HL-60 (cell line): Measurements from ENCODE around the gene COTL1.

Experiments
- DNase-seq, 2 experiments: peaks; one replicate each; pipeline ENCODE4 v3.0.0-alpha.2; 2010 to 2020; ENCODE audit warnings: low read depth in 1 of 2, low spot score in 1 of 2
- H3K27ac ChIP-seq: fragments of 250-450 bp; sonication (Bioruptor Pico); replicated peaks from 2 replicates; pipeline ENCODE4 v1.5.1; 2020; ENCODE audit warnings: mild to moderate bottlenecking, moderate library complexity
- H3K27me3 ChIP-seq: fragments of 250-450 bp; sonication (Bioruptor Pico); 2 replicates; pipeline ENCODE4 v1.5.1; 2021; ENCODE audit warnings: mild to moderate bottlenecking, moderate library complexity; ENCODE audit not compliant: insufficient read depth, poor library complexity, severe bottlenecking
- H3K4me3 ChIP-seq: replicated peaks from 2 replicates; pipeline ENCODE4 v1.5.1; 2011; ENCODE audit warnings: mild to moderate bottlenecking, control low read depth, low read length; ENCODE audit not compliant: insufficient read depth
- GABPA ChIP-seq: IDR thresholded peaks from 2 replicates; pipeline ENCODE4 v1.6.1; 2012; ENCODE audit warnings: low read depth
- POLR2AphosphoS5 ChIP-seq: IDR thresholded peaks from 2 replicates; pipeline ENCODE4 v1.6.1; 2012; ENCODE audit warnings: low read depth
- SPI1 ChIP-seq: IDR thresholded peaks from 2 replicates; pipeline ENCODE4 v1.6.1; 2012; ENCODE audit warnings: low read depth, mild to moderate bottlenecking, borderline replicate concordance
- TF ChIP-seq, protein P1 (sequence below): IDR thresholded peaks from 2 replicates; pipeline ENCODE4 v1.6.1; 2012; ENCODE audit warnings: low read depth; ENCODE audit not compliant: insufficient replicate concordance
- TF ChIP-seq, protein P2 (sequence below): IDR thresholded peaks from one replicate; pipeline ENCODE4 v1.5.1; 2011; ENCODE audit warnings: low read length, control low read depth, inconsistent platforms; ENCODE audit not compliant: insufficient read depth

The COTL1 gene

DNA sequence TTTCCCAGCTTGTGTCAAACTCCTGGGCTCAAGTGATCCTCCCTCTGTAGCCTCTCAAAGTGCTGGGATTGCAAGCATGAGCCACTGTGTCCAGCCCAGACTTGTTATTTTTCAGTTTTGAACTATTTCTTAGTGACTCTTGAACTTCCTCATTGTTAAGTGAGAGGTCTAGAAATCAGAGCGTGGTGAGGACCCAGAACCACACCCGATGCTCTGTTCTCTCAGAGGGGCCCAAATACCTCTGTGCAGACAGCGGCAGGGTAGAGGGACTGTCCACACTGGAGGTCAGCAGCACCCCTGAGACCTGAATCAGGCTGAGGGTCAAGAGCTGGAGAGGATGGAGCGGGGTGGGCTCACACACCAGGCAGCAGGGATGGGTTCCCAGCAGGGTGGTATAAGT is 65.7 kb downstream of the COTL1 start:
- TF ChIP-seq POLR2AphosphoS5 (no peak), GABPA (no peak), SPI1 (no peak)
- TF ChIP-seq, protein P1, sequence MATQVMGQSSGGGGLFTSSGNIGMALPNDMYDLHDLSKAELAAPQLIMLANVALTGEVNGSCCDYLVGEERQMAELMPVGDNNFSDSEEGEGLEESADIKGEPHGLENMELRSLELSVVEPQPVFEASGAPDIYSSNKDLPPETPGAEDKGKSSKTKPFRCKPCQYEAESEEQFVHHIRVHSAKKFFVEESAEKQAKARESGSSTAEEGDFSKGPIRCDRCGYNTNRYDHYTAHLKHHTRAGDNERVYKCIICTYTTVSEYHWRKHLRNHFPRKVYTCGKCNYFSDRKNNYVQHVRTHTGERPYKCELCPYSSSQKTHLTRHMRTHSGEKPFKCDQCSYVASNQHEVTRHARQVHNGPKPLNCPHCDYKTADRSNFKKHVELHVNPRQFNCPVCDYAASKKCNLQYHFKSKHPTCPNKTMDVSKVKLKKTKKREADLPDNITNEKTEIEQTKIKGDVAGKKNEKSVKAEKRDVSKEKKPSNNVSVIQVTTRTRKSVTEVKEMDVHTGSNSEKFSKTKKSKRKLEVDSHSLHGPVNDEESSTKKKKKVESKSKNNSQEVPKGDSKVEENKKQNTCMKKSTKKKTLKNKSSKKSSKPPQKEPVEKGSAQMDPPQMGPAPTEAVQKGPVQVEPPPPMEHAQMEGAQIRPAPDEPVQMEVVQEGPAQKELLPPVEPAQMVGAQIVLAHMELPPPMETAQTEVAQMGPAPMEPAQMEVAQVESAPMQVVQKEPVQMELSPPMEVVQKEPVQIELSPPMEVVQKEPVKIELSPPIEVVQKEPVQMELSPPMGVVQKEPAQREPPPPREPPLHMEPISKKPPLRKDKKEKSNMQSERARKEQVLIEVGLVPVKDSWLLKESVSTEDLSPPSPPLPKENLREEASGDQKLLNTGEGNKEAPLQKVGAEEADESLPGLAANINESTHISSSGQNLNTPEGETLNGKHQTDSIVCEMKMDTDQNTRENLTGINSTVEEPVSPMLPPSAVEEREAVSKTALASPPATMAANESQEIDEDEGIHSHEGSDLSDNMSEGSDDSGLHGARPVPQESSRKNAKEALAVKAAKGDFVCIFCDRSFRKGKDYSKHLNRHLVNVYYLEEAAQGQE = no peak
- TF ChIP-seq, protein P2, sequence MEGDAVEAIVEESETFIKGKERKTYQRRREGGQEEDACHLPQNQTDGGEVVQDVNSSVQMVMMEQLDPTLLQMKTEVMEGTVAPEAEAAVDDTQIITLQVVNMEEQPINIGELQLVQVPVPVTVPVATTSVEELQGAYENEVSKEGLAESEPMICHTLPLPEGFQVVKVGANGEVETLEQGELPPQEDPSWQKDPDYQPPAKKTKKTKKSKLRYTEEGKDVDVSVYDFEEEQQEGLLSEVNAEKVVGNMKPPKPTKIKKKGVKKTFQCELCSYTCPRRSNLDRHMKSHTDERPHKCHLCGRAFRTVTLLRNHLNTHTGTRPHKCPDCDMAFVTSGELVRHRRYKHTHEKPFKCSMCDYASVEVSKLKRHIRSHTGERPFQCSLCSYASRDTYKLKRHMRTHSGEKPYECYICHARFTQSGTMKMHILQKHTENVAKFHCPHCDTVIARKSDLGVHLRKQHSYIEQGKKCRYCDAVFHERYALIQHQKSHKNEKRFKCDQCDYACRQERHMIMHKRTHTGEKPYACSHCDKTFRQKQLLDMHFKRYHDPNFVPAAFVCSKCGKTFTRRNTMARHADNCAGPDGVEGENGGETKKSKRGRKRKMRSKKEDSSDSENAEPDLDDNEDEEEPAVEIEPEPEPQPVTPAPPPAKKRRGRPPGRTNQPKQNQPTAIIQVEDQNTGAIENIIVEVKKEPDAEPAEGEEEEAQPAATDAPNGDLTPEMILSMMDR = no peak
- no peak overlapping the region for H3K27ac ChIP-seq
- H3K4me3 ChIP-seq = no peak overlapping the region

GRCh38 chr16:84550096-84550495 is 67.8 kb downstream of the COTL1 start:
- TF ChIP-seq SPI1 = no peak
- no peak for TF ChIP-seq POLR2AphosphoS5
- TF ChIP-seq, protein P2 = no peak
- TF ChIP-seq, protein P1 = no peak
- TF ChIP-seq GABPA = no peak
- Histone ChIP-seq H3K4me3 (no peak overlapping the region), H3K27ac (no peak overlapping the region), H3K27me3 (no peaks in the 10 kb centered on the region)
- no peak for DNase-seq

More for the DNA sequence above, 65.7 kb downstream of the COTL1 start:
- H3K27me3 ChIP-seq = no peaks in the 10 kb centered on the region
- DNase-seq = no peak

DNA sequence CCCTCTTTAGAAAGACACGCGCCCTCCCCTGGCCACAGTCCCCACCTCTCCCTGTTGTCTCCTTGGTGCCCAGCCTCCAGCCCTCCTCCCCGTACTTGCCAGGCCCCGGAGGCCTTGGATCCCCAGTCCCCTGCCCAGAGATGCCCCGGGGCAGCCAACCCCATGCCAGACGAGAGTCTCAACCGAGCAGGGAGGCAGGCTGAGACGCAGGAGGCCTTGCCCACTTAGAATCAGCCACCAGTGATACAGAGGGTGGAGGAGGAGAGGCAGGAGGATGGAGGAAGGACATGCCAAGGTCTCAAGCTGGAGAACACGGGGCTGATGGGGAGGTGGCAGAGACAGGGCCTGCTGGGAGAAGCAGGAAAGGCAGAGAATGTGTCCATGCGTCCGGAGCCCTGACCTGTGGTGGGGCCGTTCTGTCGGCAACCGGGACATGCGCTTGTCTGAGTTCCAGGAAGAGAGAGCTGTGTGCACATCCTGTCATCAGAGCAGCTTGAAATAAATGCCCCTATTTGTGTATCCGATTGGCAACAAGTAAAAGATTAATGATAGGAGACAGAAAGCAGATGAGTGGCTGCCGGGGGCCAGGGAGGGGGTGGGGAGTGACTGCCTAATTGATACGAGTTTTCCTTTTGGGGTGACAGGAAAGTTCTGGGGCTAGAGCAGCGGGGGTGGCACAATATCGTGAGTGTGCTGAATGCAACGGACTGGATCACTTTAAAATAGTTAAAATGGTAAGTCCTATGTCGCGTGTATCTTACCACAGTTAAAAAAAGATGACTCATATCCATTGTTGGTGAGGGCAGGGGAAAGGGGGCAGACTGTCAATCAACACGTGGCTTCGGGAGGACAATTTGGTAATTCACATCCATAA is 68.7 kb downstream of the COTL1 start:
- TF ChIP-seq, protein P1 = no peak
- TF ChIP-seq POLR2AphosphoS5 = no peak
- no peaks in the 10 kb centered on the region for H3K27me3 ChIP-seq
- H3K4me3 ChIP-seq = no peak overlapping the region
- DNase-seq = no peak
- H3K27ac ChIP-seq = no peak overlapping the region

- DNase-seq = no peak
- TF ChIP-seq, protein P2 = no peak
- no peak for TF ChIP-seq GABPA
- TF ChIP-seq, protein P1 = no peak
- no peak for TF ChIP-seq SPI1
- TF ChIP-seq POLR2AphosphoS5 = no peak
- H3K27ac ChIP-seq = no peak overlapping the region
Measured at GRCh38 chr16:84548508-84548907, 69.4 kb downstream of the COTL1 start.

More at GRCh38 chr16:84548508-84548907, 69.4 kb downstream of the COTL1 start:
- no peak overlapping the region for H3K4me3 ChIP-seq
- no peaks in the 10 kb centered on the region for H3K27me3 ChIP-seq
